Loucy (cell line): ENCODE measurements around the gene NHSL1.

Experiments
- H2AFZ ChIP-seq: fragments of 200-600 bp; sonication (generic); 2 replicates; pipeline ENCODE4 v1.6.0; 2016; ENCODE audit warnings: antibody characterized with exemption, mild to moderate bottlenecking, low read length, moderate library complexity
- H3F3A ChIP-seq: fragments of 200-600 bp; 2 replicates; pipeline ENCODE4 v1.6.0; 2016; ENCODE audit warnings: antibody characterized with exemption, low read depth, mild to moderate bottlenecking
- H3K27me3 ChIP-seq: fragments of 200-600 bp; sonication (generic); 2 replicates; pipeline ENCODE4 v1.6.1; 2014; ENCODE audit warnings: low read length, mild to moderate bottlenecking; ENCODE audit not compliant: insufficient read depth, poor library complexity, severe bottlenecking
- H3K36me3 ChIP-seq: fragments of 200-600 bp; sonication (generic); 2 replicates; pipeline ENCODE4 v1.6.1; 2016; ENCODE audit warnings: low read length; ENCODE audit not compliant: insufficient read depth
- H3K4me1 ChIP-seq: fragments of 200-600 bp; sonication (generic); 2 replicates; pipeline ENCODE4 v1.5.1; 2014; ENCODE audit warnings: low read length, mild to moderate bottlenecking; ENCODE audit not compliant: insufficient read depth, poor library complexity, severe bottlenecking
- H3K4me2 ChIP-seq: fragments of 200-600 bp; sonication (generic); 2 replicates; pipeline ENCODE4 v1.6.0; 2014; ENCODE audit warnings: antibody characterized with exemption, low read length, low read depth, mild to moderate bottlenecking; ENCODE audit not compliant: poor library complexity, severe bottlenecking
- H3K4me3 ChIP-seq: fragments of 200-600 bp; sonication (generic); 2 replicates; pipeline ENCODE4 v1.5.1; 2014; ENCODE audit warnings: low read length, mild to moderate bottlenecking, mixed read lengths; ENCODE audit not compliant: poor library complexity, severe bottlenecking
- H3K79me2 ChIP-seq: fragments of 200-600 bp; sonication (generic); 2 replicates; pipeline ENCODE4 v1.6.1; 2014; ENCODE audit warnings: low read length; ENCODE audit not compliant: insufficient read depth
- H3K9ac ChIP-seq: fragments of 200-600 bp; sonication (generic); 2 replicates; pipeline ENCODE4 v1.6.0; 2014; ENCODE audit warnings: mild to moderate bottlenecking, low read depth, low read length, moderate library complexity; ENCODE audit not compliant: poor library complexity, severe bottlenecking
- H3K9me2 ChIP-seq: fragments of 200-600 bp; sonication (generic); replicated peaks from 2 replicates; pipeline ENCODE4 v1.6.1; 2016; ENCODE audit warnings: low read depth, low read length, mixed read lengths
- H3K9me3 ChIP-seq: fragments of 200-600 bp; sonication (generic); 2 replicates; pipeline ENCODE4 v1.6.1; 2014; ENCODE audit warnings: mild to moderate bottlenecking, antibody characterized with exemption, low read length, low read depth; ENCODE audit not compliant: insufficient read depth
- H4K20me1 ChIP-seq: fragments of 200-600 bp; sonication (generic); 2 replicates; pipeline ENCODE4 v1.6.0; 2014; ENCODE audit warnings: antibody characterized with exemption, low read length, mild to moderate bottlenecking; ENCODE audit not compliant: insufficient read depth, poor library complexity, severe bottlenecking
- EZH2phosphoT487 ChIP-seq: fragments of 200-600 bp; IDR thresholded peaks from 2 replicates; pipeline ENCODE4 v1.6.1; 2018; ENCODE audit warnings: antibody characterized with exemption, mild to moderate bottlenecking, moderate library complexity, borderline replicate concordance
- TF ChIP-seq, protein P1 (sequence below): fragments of 200-600 bp; sonication (generic); conservative IDR thresholded peaks from 2 replicates; pipeline ENCODE4 v1.5.1; 2014; ENCODE audit warnings: mild to moderate bottlenecking, antibody characterized with exemption, low read length

Gene NHSL1

DNA sequence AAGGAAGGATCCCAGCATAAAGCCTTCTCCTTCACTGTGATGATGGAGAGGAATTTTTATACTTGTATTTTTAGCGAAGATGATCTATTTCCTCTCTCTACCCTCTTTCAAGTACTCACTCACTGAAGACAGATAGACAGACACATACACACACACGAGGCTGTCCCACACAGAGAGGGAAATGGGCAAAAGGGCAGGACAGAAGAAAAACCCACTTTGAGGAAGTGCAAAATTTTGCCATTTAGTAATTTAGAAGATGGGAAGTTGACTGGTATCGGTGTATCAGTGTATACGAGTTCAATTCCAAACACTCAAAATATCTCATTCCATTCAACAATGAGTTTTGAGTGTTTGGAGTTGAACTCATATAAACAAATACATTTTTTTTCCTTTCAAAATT, 64.4 kb downstream of the NHSL1 start:
- Histone ChIP-seq H3K4me1 (no peaks in the 10 kb centered on the region), H3F3A (no peaks in the 10 kb centered on the region), H3K9me3 (no peaks in the 10 kb centered on the region), H3K36me3 (no peaks in the 10 kb centered on the region), H2AFZ (no peak overlapping the region), H3K4me3 (no peak overlapping the region), H3K9me2 (no peaks in the 10 kb centered on the region), H3K27me3 (no peaks in the 10 kb centered on the region), H3K79me2 (no peaks in the 10 kb centered on the region), H3K9ac (no peak overlapping the region), H3K4me2 (no peak overlapping the region), H4K20me1 (no peaks in the 10 kb centered on the region)
- no peak for TF ChIP-seq EZH2phosphoT487
- TF ChIP-seq, protein P1, sequence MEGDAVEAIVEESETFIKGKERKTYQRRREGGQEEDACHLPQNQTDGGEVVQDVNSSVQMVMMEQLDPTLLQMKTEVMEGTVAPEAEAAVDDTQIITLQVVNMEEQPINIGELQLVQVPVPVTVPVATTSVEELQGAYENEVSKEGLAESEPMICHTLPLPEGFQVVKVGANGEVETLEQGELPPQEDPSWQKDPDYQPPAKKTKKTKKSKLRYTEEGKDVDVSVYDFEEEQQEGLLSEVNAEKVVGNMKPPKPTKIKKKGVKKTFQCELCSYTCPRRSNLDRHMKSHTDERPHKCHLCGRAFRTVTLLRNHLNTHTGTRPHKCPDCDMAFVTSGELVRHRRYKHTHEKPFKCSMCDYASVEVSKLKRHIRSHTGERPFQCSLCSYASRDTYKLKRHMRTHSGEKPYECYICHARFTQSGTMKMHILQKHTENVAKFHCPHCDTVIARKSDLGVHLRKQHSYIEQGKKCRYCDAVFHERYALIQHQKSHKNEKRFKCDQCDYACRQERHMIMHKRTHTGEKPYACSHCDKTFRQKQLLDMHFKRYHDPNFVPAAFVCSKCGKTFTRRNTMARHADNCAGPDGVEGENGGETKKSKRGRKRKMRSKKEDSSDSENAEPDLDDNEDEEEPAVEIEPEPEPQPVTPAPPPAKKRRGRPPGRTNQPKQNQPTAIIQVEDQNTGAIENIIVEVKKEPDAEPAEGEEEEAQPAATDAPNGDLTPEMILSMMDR, result no peak

DNA sequence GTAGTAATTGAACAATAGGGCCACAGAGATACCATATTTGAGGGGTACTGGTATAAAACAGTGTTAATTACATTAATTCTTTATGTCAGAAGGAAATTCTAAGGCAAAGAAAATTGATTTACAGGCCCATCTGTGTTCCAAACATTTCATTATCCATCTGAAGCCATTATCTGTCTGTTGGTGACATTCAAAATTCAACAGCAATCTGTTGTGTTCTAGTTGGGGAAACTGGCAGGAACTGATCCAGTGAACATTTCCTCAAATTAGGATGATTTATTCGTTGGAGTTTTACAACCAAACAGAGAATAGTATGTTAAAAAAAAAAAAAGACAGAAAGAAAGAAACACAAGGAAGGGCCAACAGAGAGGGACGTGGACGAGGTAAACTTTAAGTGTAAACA, 65.2 kb downstream of the NHSL1 start:
- Histone ChIP-seq H2AFZ (no peak overlapping the region), H3F3A (no peaks in the 10 kb centered on the region), H3K36me3 (no peaks in the 10 kb centered on the region), H3K9me2 (no peaks in the 10 kb centered on the region), H3K27me3 (no peaks in the 10 kb centered on the region), H3K9ac (no peak overlapping the region), H3K4me1 (no peaks in the 10 kb centered on the region), H3K4me2 (no peak overlapping the region), H3K79me2 (no peaks in the 10 kb centered on the region), H3K9me3 (no peaks in the 10 kb centered on the region), H4K20me1 (no peaks in the 10 kb centered on the region), H3K4me3 (no peak overlapping the region)
- TF ChIP-seq EZH2phosphoT487, result no peak
- TF ChIP-seq, protein P1, result no peak

DNA sequence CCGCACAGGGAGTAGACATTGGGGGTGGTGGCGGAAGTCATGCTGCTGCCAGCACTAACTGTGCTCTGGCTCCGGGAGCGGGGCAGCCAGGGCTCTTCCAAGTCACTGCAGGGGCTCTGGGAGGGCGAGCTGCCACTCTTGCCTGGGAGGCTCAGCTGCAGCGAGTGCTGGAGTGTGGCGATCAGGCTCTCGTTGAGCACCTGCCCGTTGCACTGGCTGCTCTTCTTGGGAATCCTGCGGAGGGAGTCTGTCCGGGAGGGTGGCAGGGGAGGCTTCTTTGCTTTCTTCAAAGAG, 67.3 kb downstream of the NHSL1 start:
- Histone ChIP-seq H3K27me3 (no peaks in the 10 kb centered on the region), H3K9ac (no peak overlapping the region), H3K9me2 (no peaks in the 10 kb centered on the region), H3K4me1 (no peaks in the 10 kb centered on the region), H4K20me1 (no peaks in the 10 kb centered on the region), H2AFZ (no peak overlapping the region), H3F3A (no peaks in the 10 kb centered on the region), H3K4me2 (no peak overlapping the region), H3K36me3 (no peaks in the 10 kb centered on the region), H3K79me2 (no peaks in the 10 kb centered on the region), H3K9me3 (no peaks in the 10 kb centered on the region), H3K4me3 (no peak overlapping the region)
- TF ChIP-seq, protein P1, result no peak
- TF ChIP-seq EZH2phosphoT487, result no peak
